HG03039 (cell line): ENCODE data around the gene BEST4.
"Not testable (repeated sequence)": the region's sequence is repeated elsewhere in the genome, so short reads cannot be mapped to it uniquely, and the experiment has no call there.

Experiments used
- ATAC-seq: cut with Tn5 transposase; IDR thresholded peaks from one replicate; pipeline ENCODE4 v1.9.1; 2021; ENCODE audit warnings: mild to moderate bottlenecking, moderate library complexity; ENCODE audit not compliant: unreplicated experiment

BEST4 gene

GRCh38 chr1:44803062-44803311, 15.0 kb upstream of the BEST4 start:
- ATAC-seq, result no peak

GRCh38 chr1:44802306-44803061, 14.5 kb upstream of the BEST4 start:
- no peak for ATAC-seq

- no peak for ATAC-seq
Measured at GRCh38 chr1:44801491-44802305, 13.7 kb upstream of the BEST4 start.

GRCh38 chr1:44799770-44800584, 12.0 kb upstream of the BEST4 start, which contains the start of gene PLK3:
TSS of gene PLK3 (plus strand) at chr1:44800377. CDS start at chr1:44800464, 87 bp downstream.
- ATAC-seq, result peak; percentile 81

- ATAC-seq, result no peak
Measured at GRCh38 chr1:44798481-44799365, 10.8 kb upstream of the BEST4 start.

- not testable (repeated sequence) for ATAC-seq
Measured at GRCh38 chr1:44797886-44798285, 9.9 kb upstream of the BEST4 start.

- ATAC-seq, result no peak
Measured at GRCh38 chr1:44792736-44793502, 4.9 kb upstream of the BEST4 start.

GRCh38 chr1:44790968-44791801, 3.2 kb upstream of the BEST4 start:
- ATAC-seq, result no peak

- ATAC-seq, result no peak
Measured at GRCh38 chr1:44787506-44787905, 464 bp downstream of the BEST4 start.

GRCh38 chr1:44786841-44787426, 1.0 kb downstream of the BEST4 start:
- no peak for ATAC-seq

GRCh38 chr1:44786138-44786840, 1.7 kb downstream of the BEST4 start:
- ATAC-seq, result peak; percentile 62

GRCh38 chr1:44785501-44786137, 2.4 kb downstream of the BEST4 start:
- no peak for ATAC-seq

- no peak for ATAC-seq
Measured at GRCh38 chr1:44785029-44785380, 3.0 kb downstream of the BEST4 start.

- ATAC-seq, result no peak
Measured at GRCh38 chr1:44784094-44785028, 3.6 kb downstream of the BEST4 start.

GRCh38 chr1:44783697-44784093, 4.3 kb downstream of the BEST4 start:
- ATAC-seq, result no peak

- ATAC-seq, result no peak
Measured at GRCh38 chr1:44780583-44781121, 7.3 kb downstream of the BEST4 start.
